Measurements from ENCODE around the gene LGR6. TPM values are rescaled to one million over a fixed set of nuclear protein-coding genes. Genes with fewer than 3 reads are reported as not detected.

The LGR6 gene
- total RNA-seq, 1 experiment from 2014 or later = 1.0 TPM

- no peaks in the 10 kb centered on the region for H3K4me1 ChIP-seq (ENCODE audit: insufficient read depth, low read length)
- no peak overlapping the region for H2AFZ ChIP-seq (ENCODE audit: low read length)
- no peak overlapping the region for H3K18ac ChIP-seq (ENCODE audit: insufficient read length, low read depth, low read length)
- H2BK15ac ChIP-seq (ENCODE audit: low read depth, low read length) = no peak overlapping the region
- H3K4me2 ChIP-seq (ENCODE audit: insufficient read depth, insufficient read length, low read length) = no peak overlapping the region
- no CpG with 5 or more reads among the region's 5 CpGs for WGBS (ENCODE audit: extremely low coverage, insufficient read length, low lambda C conversion rate)
- H4K5ac ChIP-seq (ENCODE audit: insufficient read length, low read depth, low read length) = no peak overlapping the region
- no peaks in the 10 kb centered on the region for H3K79me1 ChIP-seq (ENCODE audit: insufficient read depth, low read depth, low read length, poor library complexity, severe bottlenecking)
- no peak overlapping the region for H2BK20ac ChIP-seq (ENCODE audit: low read depth, low read length, poor library complexity, severe bottlenecking)
- no peak overlapping the region for H3K56ac ChIP-seq (ENCODE audit: insufficient read length, low read depth, low read length)
- H4K20me1 ChIP-seq (ENCODE audit: control insufficient read depth, insufficient read depth, insufficient read length) = no peaks in the 10 kb centered on the region
- H3K27ac ChIP-seq (ENCODE audit: insufficient read length, low read depth, low read length) = no peak overlapping the region
- Mint-ChIP-seq H3K36me3 (ENCODE audit: insufficient read depth in 1 of 3, low read depth in 3 of 3) (no peaks in the 10 kb centered on the region), H3K4me1 (peaks cover 15% of the 10 kb centered on the region in 2 experiments), H3K9me3 (no peaks in the 10 kb centered on the region), H3K4me3 (no peak overlapping the region), H3K27ac (no peak overlapping the region; a peak in 1 of 7 replicates), H3K27me3 (ENCODE audit: low read depth) (peaks cover 9% of the 10 kb centered on the region)
- H4K8ac ChIP-seq (replicated peaks; ENCODE audit: insufficient read length, low read depth, low read length) = no peak overlapping the region
- no peaks in the 10 kb centered on the region for H3K23me2 ChIP-seq (ENCODE audit: insufficient read length, low read depth, low read length, poor library complexity, severe bottlenecking)
- H2AK5ac ChIP-seq (ENCODE audit: insufficient read length, low read length) = no peak overlapping the region
- no peak overlapping the region for H2BK120ac ChIP-seq (ENCODE audit: low read depth, low read length, poor library complexity, severe bottlenecking)
- no peak overlapping the region for H3T11ph ChIP-seq (ENCODE audit: low read length)
- H2BK12ac ChIP-seq (ENCODE audit: insufficient read length, low read depth, low read length) = no peak overlapping the region
- TF ChIP-seq CTCF (conservative IDR thresholded peaks at IDR 0.05) = no peak
- H3K27me3 ChIP-seq (ENCODE audit: insufficient read depth, low read length) = no peaks in the 10 kb centered on the region; the same call in 1 of the 2 replicates
- H3K9me3 ChIP-seq (ENCODE audit: control insufficient read depth, low read depth, low read length) = no peaks in the 10 kb centered on the region
- H3K9ac ChIP-seq (ENCODE audit: extremely low read depth, insufficient read length, low read length) = no peak overlapping the region
- no peak overlapping the region for H2BK5ac ChIP-seq (ENCODE audit: insufficient read length, low read length)
- H3K23ac ChIP-seq (ENCODE audit: insufficient read length, low read depth, low read length) = no peak overlapping the region
- no peak overlapping the region for H3K14ac ChIP-seq (ENCODE audit: insufficient read depth, low read length)
- no peak overlapping the region for H4K91ac ChIP-seq (ENCODE audit: insufficient read length, low read depth, low read length)
- H3K79me2 ChIP-seq (ENCODE audit: insufficient read depth, low read length) = no peaks in the 10 kb centered on the region
- no peak for DNase-seq
- no peak overlapping the region for H3K4ac ChIP-seq (ENCODE audit: low read depth, low read length)
Measured at GRCh38 chr1:202225131-202225530, 31.5 kb downstream of the LGR6 start.

Data from H9 (cell line).